A549 (cell line): ENCODE results near the gene GNB1L. TPM values are rescaled to one million over a fixed set of nuclear protein-coding genes. Genes with fewer than 3 reads are reported as not detected.

Source experiments
- ATAC-seq, 2 experiments: fragments of 200-7000 bp in 1 of 2; fragments of >200 bp in 1 of 2; cut with Nextera tagmentation in 1 of 2; cut with Tn5 transposase in 1 of 2; 3 replicates each; pipeline versions ENCODE4 v1.8.0 to v1.9.1; 2018 to 2020; ENCODE audit warnings: mild to moderate bottlenecking in 1 of 2, moderate library complexity in 1 of 2
- CTCF ChIA-PET: fragments of 300-600 bp; sonication (Branson Sonifier 250); formaldehyde crosslinking; extraction: SDS; loops from one replicate; lab custom pipeline; 2021; ENCODE audit warnings: antibody characterized with exemption, inconsistent platforms; lab: Yijun Ruan, JAX
- POLR2A ChIA-PET: fragments of 350-600 bp; formaldehyde crosslinking; extraction: SDS; loops from one replicate; lab custom pipeline; 2021; ENCODE audit warnings: antibody characterized with exemption, inconsistent platforms; lab: Yijun Ruan, JAX
- DNase-seq, 2 experiments: peaks; one replicate each; pipeline versions ENCODE4 v3.0.0 to v3.0.0-alpha.2; 2011 to 2016; ENCODE audit warnings: low read depth in 1 of 2, low spot score in 1 of 2
- FAIRE-seq: peaks from 2 replicates; lab custom pipeline; 2011; peaks lifted over from hg19 to GRCh38; lab: Jason Lieb, UNC
- H3K27ac ChIP-seq, 2 experiments: fragments of >200 bp; sonication (Bioruptor Twin); formaldehyde crosslinking; 3 replicates each; pipeline ENCODE4 v1.5.1; 2016 to 2017
- H3K4me1 ChIP-seq: fragments of >200 bp; sonication (Bioruptor Twin); formaldehyde crosslinking; 3 replicates; pipeline ENCODE4 v1.6.1; 2016
- H3K4me2 ChIP-seq: fragments of >200 bp; sonication (Bioruptor Twin); formaldehyde crosslinking; 3 replicates; pipeline ENCODE4 v1.6.1; 2016
- H3K4me3 ChIP-seq: fragments of >200 bp; sonication (Bioruptor Twin); formaldehyde crosslinking; 3 replicates; pipeline ENCODE4 v1.5.1; 2016
- H3K9me3 ChIP-seq: fragments of >200 bp; sonication (Bioruptor Twin); formaldehyde crosslinking; 3 replicates; pipeline ENCODE4 v1.6.1; 2016
- BHLHE40 ChIP-seq: IDR thresholded peaks from 2 replicates; pipeline ENCODE4 v1.6.1; 2012; ENCODE audit warnings: low read depth, low read length, inconsistent platforms
- CBX2 ChIP-seq: fragments of 200-600 bp; sonication (generic); IDR thresholded peaks from 2 replicates; pipeline ENCODE4 v1.6.1; 2016; ENCODE audit warnings: low read depth, mild to moderate bottlenecking, borderline replicate concordance
- CBX8 ChIP-seq: fragments of 200-600 bp; sonication (generic); IDR thresholded peaks from 2 replicates; pipeline ENCODE4 v1.6.1; 2016
- CHD2 ChIP-seq: fragments of 150-350 bp; IDR thresholded peaks from 2 replicates; pipeline ENCODE4 v1.6.1; 2014; ENCODE audit warnings: low read length; ENCODE audit not compliant: partially characterized antibody
- EP300 ChIP-seq, 2 experiments: fragments of >200 bp; sonication (Bioruptor Twin); formaldehyde crosslinking; IDR thresholded peaks; 2 replicates in 1 of 2; 3 replicates in 1 of 2; pipeline ENCODE4 v1.6.1; 2016 to 2017
- ESRRA ChIP-seq: fragments of 150-350 bp; IDR thresholded peaks from 2 replicates; pipeline ENCODE4 v1.6.1; 2014; ENCODE audit warnings: mild to moderate bottlenecking, low read length, borderline replicate concordance
- FOSB ChIP-seq: fragments of 250-450 bp; sonication (Bioruptor Pico); IDR thresholded peaks from 2 replicates; pipeline ENCODE4 v1.5.0; 2020; ENCODE audit warnings: mild to moderate bottlenecking, moderate library complexity
- FOXS1 ChIP-seq: fragments of 250-450 bp; sonication (Bioruptor Pico); IDR thresholded peaks from 2 replicates; pipeline ENCODE4 v1.5.0; 2020; ENCODE audit warnings: mild to moderate bottlenecking, moderate library complexity
- HDAC2 ChIP-seq: fragments of 200-600 bp; sonication (generic); IDR thresholded peaks from 2 replicates; pipeline ENCODE4 v1.6.1; 2016
- HEYL ChIP-seq: fragments of 250-450 bp; sonication (Bioruptor Pico); IDR thresholded peaks from 2 replicates; pipeline ENCODE4 v1.8.0; 2021; ENCODE audit warnings: mild to moderate bottlenecking, moderate library complexity
- HMGXB4 ChIP-seq: fragments of 250-450 bp; sonication (Bioruptor Pico); IDR thresholded peaks from 2 replicates; pipeline ENCODE4 v1.5.0; 2021; ENCODE audit warnings: mild to moderate bottlenecking, moderate library complexity, borderline replicate concordance
- HOXA7 ChIP-seq: fragments of 250-450 bp; sonication (Bioruptor Pico); IDR thresholded peaks from 2 replicates; pipeline ENCODE4 v1.5.0; 2020; ENCODE audit warnings: mild to moderate bottlenecking, moderate library complexity
- HOXB13 ChIP-seq: fragments of 250-450 bp; sonication (Bioruptor Pico); IDR thresholded peaks from 2 replicates; pipeline ENCODE4 v1.5.0; 2020; ENCODE audit warnings: low read depth, mild to moderate bottlenecking, moderate library complexity
- KDM1A ChIP-seq: fragments of 200-600 bp; sonication (generic); IDR thresholded peaks from 2 replicates; pipeline ENCODE4 v1.6.1; 2016; ENCODE audit warnings: low read depth, mild to moderate bottlenecking
- MAZ ChIP-seq: fragments of 150-350 bp; IDR thresholded peaks from 2 replicates; pipeline ENCODE4 v1.6.1; 2014; ENCODE audit warnings: antibody characterized with exemption, low read depth, low read length, borderline replicate concordance
- NR3C1 ChIP-seq: fragments of >200 bp; sonication (Bioruptor Twin); formaldehyde crosslinking; IDR thresholded peaks from 3 replicates; pipeline ENCODE4 v1.6.1; 2017
- PHF8 ChIP-seq: fragments of 200-600 bp; sonication (generic); IDR thresholded peaks from 2 replicates; pipeline ENCODE4 v1.6.1; 2016; ENCODE audit warnings: low read depth, mild to moderate bottlenecking, antibody characterized with exemption, moderate library complexity, borderline replicate concordance
- RARB ChIP-seq: fragments of 250-450 bp; sonication (Bioruptor Pico); IDR thresholded peaks from 2 replicates; pipeline ENCODE4 v1.8.0; 2021; ENCODE audit warnings: mild to moderate bottlenecking, moderate library complexity
- RNF2 ChIP-seq: fragments of 200-600 bp; sonication (generic); IDR thresholded peaks from 2 replicates; pipeline ENCODE4 v1.6.1; 2016; ENCODE audit warnings: low read depth, mild to moderate bottlenecking, antibody characterized with exemption, moderate library complexity, borderline replicate concordance
- SREBF2 ChIP-seq: fragments of 450-650 bp; IDR thresholded peaks from 2 replicates; pipeline ENCODE4 v1.6.1; 2014; ENCODE audit warnings: mild to moderate bottlenecking, moderate library complexity
- TFCP2L1 ChIP-seq: fragments of 250-450 bp; sonication (Bioruptor Pico); IDR thresholded peaks from 2 replicates; pipeline ENCODE4 v1.5.0; 2021; ENCODE audit warnings: mild to moderate bottlenecking
- TP53 ChIP-seq: fragments of 250-450 bp; sonication (Bioruptor Pico); IDR thresholded peaks from 2 replicates; pipeline ENCODE4 v1.5.0; 2021; ENCODE audit warnings: mild to moderate bottlenecking, moderate library complexity
- ZNF302 ChIP-seq: fragments of 250-450 bp; sonication (Bioruptor Pico); IDR thresholded peaks from 2 replicates; pipeline ENCODE4 v1.9.0; 2021; ENCODE audit warnings: inconsistent platforms, mild to moderate bottlenecking, moderate library complexity
- WGBS: methylation state at CpG from one replicate; pipeline ENCODE4 v1.1.6; 2017; ENCODE audit errors: missing lambda C conversion rate; 5-methylcytosine and 5-hydroxymethylcytosine counted together
- polyA plus RNA-seq, 4 experiments: library from polyadenylated mRNA; depleted of rRNA in 3 of 4; stranded (reverse); fragments of >200 nt; fragmentation: RNase III in 1 of 4; extraction: RNeasy Plus Mini Kit Qiagen cat#74134 plus additional on column Dnase treatment in 1 of 4; gene quantifications; 2 replicates in 3 of 4; 3 replicates in 1 of 4; pipeline ENCODE4 v1.2.3, GENCODE V29; 2011 to 2017
- TF ChIP-seq, protein P1 (sequence below): fragments of 150-350 bp; IDR thresholded peaks from 2 replicates; pipeline ENCODE4 v1.6.1; 2014; ENCODE audit warnings: low read depth, mild to moderate bottlenecking, low read length
- TF ChIP-seq, protein P2 (sequence below): fragments of >200 bp; sonication (Bioruptor Twin); formaldehyde crosslinking; IDR thresholded peaks from 3 replicates; pipeline ENCODE4 v1.6.1; 2016
- TF ChIP-seq, protein P3 (sequence below): fragments of 450-650 bp; IDR thresholded peaks from 2 replicates; pipeline ENCODE4 v1.6.1; 2014; ENCODE audit warnings: antibody characterized with exemption

The GNB1L gene
- polyA plus RNA-seq, 2 of the 4 experiments (the other 2 are of a cell fraction), result 1.8 to 10.3 TPM

DNA sequence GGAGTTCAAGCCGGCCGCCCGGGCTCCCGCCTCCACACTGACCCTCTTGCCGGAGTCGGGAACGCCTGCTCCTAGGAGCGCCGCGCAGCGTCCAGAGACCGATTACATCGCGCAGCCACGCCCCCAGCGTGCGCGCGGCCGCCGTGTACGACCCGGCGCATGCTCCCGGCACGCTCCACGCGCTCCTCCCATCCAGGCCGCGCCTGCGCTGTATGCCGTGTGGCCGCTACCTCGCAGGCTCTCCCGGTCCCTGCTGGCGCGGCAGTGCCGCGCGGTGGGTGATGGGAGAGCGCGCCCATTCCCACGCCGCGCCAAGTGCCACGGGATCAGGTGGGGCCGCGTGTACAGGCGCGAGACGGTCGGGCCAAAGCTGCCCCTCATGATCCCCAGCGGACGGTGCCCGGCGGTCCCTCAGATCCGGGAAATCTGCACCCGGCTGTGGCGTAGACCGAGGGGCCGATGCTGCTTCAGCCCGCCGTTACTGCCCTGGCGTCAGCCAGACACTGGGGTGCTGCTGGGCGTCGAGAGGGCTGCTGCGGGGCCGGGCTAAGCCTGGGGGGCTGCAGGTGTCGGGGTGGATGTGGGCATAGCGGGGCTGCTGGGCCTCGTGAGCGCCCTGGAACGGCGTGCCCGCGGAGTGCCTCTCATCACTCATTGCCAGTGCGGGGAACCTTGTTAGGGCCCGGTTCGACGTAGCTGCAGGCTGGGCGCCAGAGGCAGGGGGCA is at the start of gene GNB1L, which contains the start of gene RTL10 (continued):
- TF ChIP-seq, protein P1, sequence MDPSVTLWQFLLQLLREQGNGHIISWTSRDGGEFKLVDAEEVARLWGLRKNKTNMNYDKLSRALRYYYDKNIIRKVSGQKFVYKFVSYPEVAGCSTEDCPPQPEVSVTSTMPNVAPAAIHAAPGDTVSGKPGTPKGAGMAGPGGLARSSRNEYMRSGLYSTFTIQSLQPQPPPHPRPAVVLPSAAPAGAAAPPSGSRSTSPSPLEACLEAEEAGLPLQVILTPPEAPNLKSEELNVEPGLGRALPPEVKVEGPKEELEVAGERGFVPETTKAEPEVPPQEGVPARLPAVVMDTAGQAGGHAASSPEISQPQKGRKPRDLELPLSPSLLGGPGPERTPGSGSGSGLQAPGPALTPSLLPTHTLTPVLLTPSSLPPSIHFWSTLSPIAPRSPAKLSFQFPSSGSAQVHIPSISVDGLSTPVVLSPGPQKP, result no peak
- TF ChIP-seq CBX8 (no peak), BHLHE40 (no peak), KDM1A (no peak), EP300 (IDR thresholded peaks at IDR 0.05) (no peak), HMGXB4 (0 out of 2 replicates have a peak, but pooled peaks have one; percentile 32), FOXS1 (no peak), SREBF2 (no peak), PHF8 (no peak; the same call in 1 of the 2 replicates), HOXB13 (CRISPR knock-in tag) (no peak), CBX2 (no peak)
- TF ChIP-seq, protein P2, sequence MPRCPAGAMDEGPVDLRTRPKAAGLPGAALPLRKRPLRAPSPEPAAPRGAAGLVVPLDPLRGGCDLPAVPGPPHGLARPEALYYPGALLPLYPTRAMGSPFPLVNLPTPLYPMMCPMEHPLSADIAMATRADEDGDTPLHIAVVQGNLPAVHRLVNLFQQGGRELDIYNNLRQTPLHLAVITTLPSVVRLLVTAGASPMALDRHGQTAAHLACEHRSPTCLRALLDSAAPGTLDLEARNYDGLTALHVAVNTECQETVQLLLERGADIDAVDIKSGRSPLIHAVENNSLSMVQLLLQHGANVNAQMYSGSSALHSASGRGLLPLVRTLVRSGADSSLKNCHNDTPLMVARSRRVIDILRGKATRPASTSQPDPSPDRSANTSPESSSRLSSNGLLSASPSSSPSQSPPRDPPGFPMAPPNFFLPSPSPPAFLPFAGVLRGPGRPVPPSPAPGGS, result 0 out of 3 replicates have a peak, but pooled peaks have one; percentile 46

DNA sequence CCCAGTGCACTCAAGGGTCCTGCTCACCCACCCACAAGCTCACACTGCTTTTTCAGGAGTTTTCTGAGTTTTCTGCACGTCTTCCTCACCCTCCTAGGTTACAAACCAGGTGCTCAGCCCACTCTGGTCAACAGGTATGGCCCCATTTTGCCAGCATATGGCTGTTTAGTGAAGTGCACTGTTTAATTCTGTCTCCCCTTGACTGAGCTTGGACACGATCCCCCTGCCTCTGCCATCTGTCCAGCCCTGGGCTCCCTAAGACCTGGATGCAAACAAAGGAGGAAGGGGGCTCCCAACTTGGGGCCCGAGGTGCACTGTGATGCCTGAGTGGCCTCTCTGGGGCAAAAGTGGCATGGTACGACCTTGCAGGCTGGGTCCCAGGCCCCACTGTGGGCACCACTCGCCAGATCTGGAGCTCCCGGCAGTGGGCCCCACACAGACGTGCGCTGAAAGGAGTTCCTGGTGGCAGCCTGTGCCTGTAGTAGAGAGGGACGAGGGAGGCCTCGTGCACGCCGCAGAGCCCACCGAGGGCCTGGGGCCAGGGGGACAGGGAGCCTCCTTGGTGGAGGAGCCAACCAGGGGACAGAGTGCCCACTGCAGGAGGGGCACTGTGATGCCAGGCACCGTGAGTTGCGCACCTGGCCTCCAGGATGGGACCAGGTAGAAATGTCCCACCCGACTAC is 49.6 kb upstream of the GNB1L start:
- H3K27ac ChIP-seq, result no peak overlapping the region
- WGBS, result 82% methylated on average over 13 of the region's 16 CpGs
- FAIRE-seq (no peak), DNase-seq (no peak), ATAC-seq (no peak)
- no peaks in the 10 kb centered on the region for H3K9me3 ChIP-seq
- H3K4me2 ChIP-seq, result no peak overlapping the region
- ChIA-PET CTCF (interaction anchor here (2.3 to 6.6 kb wide), 2 partner anchors 148 to 173 kb away, joined by 8 to 56 read pairs; no protein-coding TSS in a partner anchor), POLR2A (no interaction called here)
- no peaks in the 10 kb centered on the region for H3K4me1 ChIP-seq
- no peak overlapping the region for H3K4me3 ChIP-seq
- no peak for TF ChIP-seq HOXA7 (CRISPR knock-in tag)
- no peak for TF ChIP-seq FOSB (CRISPR knock-in tag)
- no peak for TF ChIP-seq CBX8
- TF ChIP-seq HEYL (CRISPR knock-in tag), result no peak
- TF ChIP-seq NR3C1, result no peak
- no peak for TF ChIP-seq TFCP2L1
- TF ChIP-seq ZNF302 (CRISPR knock-in tag), result no peak
- TF ChIP-seq ESRRA, result no peak
- no peak for TF ChIP-seq HMGXB4
- TF ChIP-seq RARB (CRISPR knock-in tag), result no peak
- TF ChIP-seq TP53 (CRISPR knock-in tag), result no peak
- TF ChIP-seq CHD2, result no peak
- TF ChIP-seq HDAC2, result no peak
- TF ChIP-seq EP300 (IDR thresholded peaks at IDR 0.05), result no peak
- TF ChIP-seq MAZ, result no peak
- TF ChIP-seq, protein P3, sequence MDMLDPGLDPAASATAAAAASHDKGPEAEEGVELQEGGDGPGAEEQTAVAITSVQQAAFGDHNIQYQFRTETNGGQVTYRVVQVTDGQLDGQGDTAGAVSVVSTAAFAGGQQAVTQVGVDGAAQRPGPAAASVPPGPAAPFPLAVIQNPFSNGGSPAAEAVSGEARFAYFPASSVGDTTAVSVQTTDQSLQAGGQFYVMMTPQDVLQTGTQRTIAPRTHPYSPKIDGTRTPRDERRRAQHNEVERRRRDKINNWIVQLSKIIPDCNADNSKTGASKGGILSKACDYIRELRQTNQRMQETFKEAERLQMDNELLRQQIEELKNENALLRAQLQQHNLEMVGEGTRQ, result no peak
- no peak for TF ChIP-seq RNF2
